Mammary epithelial cell (primary cell): ENCODE results near the gene IGF2BP3.

Experiments used
- EZH2 ChIP-seq: IDR thresholded peaks from 2 replicates; pipeline ENCODE4 v1.6.1; 2012; ENCODE audit warnings: low read length, inconsistent platforms, borderline replicate concordance
- TF ChIP-seq, protein P1 (sequence below), 2 donors: IDR thresholded peaks in 1 of 2; conservative IDR thresholded peaks in 1 of 2; 2 replicates each; pipeline ENCODE4 v1.5.1; 2011 to 2012; ENCODE audit warnings: inconsistent platforms in 2 of 2, low read length in 2 of 2, mild to moderate bottlenecking in 2 of 2, control low read depth in 1 of 2, low read depth in 1 of 2; ENCODE audit not compliant: insufficient read depth in 1 of 2; ENCODE audit errors: extremely low read depth in 1 of 2

DNA sequence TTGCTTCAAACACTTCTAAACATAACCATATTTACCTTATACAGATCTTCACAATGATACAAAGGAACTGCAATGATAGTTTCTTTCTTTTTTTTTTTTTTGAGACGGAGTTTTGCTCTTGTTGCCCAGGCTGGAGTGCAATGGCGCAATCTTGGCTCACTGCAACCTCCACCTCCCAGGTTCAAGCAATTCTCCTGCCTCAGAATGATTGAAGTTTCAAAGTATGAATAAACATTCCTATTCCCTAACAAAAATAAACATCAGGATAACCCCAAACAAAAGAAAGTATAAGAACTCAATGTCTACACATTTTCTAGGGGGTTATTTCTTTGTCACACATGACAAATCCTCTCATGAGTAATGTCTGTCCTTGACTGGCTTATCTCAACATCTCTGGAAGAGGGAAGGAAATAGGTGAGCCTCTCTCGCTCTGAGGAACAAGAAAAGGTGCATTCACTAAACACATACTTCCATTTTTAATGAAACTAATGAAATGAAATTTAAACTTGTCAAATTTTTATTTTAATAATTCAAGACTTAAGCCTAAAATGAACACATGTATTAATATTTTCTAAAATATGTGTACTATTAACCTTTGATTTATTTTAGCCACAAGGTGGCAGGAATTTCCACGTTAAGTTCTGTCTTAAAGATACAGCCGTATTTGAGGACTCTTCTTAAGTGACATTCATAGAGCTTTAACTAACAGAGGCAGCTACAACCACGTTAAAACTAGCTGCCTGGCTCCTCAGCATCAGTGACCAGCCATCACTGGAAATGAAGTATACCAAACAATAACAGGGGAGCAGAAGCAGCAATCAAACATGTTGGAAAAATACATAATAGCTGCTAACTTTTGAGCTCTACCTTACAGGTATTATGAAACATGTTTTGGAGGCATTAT, 112.8 kb downstream of the IGF2BP3 start:
- TF ChIP-seq, protein P1, sequence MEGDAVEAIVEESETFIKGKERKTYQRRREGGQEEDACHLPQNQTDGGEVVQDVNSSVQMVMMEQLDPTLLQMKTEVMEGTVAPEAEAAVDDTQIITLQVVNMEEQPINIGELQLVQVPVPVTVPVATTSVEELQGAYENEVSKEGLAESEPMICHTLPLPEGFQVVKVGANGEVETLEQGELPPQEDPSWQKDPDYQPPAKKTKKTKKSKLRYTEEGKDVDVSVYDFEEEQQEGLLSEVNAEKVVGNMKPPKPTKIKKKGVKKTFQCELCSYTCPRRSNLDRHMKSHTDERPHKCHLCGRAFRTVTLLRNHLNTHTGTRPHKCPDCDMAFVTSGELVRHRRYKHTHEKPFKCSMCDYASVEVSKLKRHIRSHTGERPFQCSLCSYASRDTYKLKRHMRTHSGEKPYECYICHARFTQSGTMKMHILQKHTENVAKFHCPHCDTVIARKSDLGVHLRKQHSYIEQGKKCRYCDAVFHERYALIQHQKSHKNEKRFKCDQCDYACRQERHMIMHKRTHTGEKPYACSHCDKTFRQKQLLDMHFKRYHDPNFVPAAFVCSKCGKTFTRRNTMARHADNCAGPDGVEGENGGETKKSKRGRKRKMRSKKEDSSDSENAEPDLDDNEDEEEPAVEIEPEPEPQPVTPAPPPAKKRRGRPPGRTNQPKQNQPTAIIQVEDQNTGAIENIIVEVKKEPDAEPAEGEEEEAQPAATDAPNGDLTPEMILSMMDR (conservative IDR thresholded peaks at IDR 0.05 in 1 of 2, IDR thresholded peaks at IDR 0.05 in 1 of 2; ENCODE audit: extremely low read depth in 1 of 2, insufficient read depth in 1 of 2, low read depth in 1 of 2, low read length in 2 of 2): peak; percentile 28 to 40
- TF ChIP-seq EZH2: no peak
